ENCODE measurements around the gene PPP1R3G.

The PPP1R3G gene

GRCh38 chr6:5081182-5081581 is 4.0 kb upstream of the PPP1R3G start:
- TF ChIP-seq ZFX (IDR thresholded peaks at IDR 0.05) (no peak), CTCF (conservative IDR thresholded peaks at IDR 0.05) (no peak)
- no peak overlapping the region for H3K27ac ChIP-seq

- TF ChIP-seq ZFX (IDR thresholded peaks at IDR 0.05), result no peak
- TF ChIP-seq CTCF (conservative IDR thresholded peaks at IDR 0.05), result no peak
- no peak overlapping the region for H3K27ac ChIP-seq
Observed at GRCh38 chr6:5081955-5082354, 3.2 kb upstream of the PPP1R3G start.

GRCh38 chr6:5082487-5083306 is 2.4 kb upstream of the PPP1R3G start:
- TF ChIP-seq CTCF (conservative IDR thresholded peaks at IDR 0.05), result no peak
- no peak for TF ChIP-seq ZFX (IDR thresholded peaks at IDR 0.05)
- no peak overlapping the region for H3K27ac ChIP-seq

GRCh38 chr6:5083307-5083583 is 1.9 kb upstream of the PPP1R3G start:
- H3K27ac ChIP-seq, result no peak overlapping the region
- no peak for TF ChIP-seq ZFX (IDR thresholded peaks at IDR 0.05)
- no peak for TF ChIP-seq CTCF (conservative IDR thresholded peaks at IDR 0.05)

GRCh38 chr6:5083813-5084359 is 1.3 kb upstream of the PPP1R3G start:
- no peak overlapping the region for H3K27ac ChIP-seq
- no peak for TF ChIP-seq CTCF (conservative IDR thresholded peaks at IDR 0.05)
- no peak for TF ChIP-seq ZFX (IDR thresholded peaks at IDR 0.05)

- H3K27ac ChIP-seq, result no peak overlapping the region
- no peak for TF ChIP-seq ZFX (IDR thresholded peaks at IDR 0.05)
- no peak for TF ChIP-seq CTCF (conservative IDR thresholded peaks at IDR 0.05)
Observed at GRCh38 chr6:5084360-5084780, 771 bp upstream of the PPP1R3G start.

GRCh38 chr6:5085648-5086293 is 630 bp downstream of the PPP1R3G start:
- no peak for TF ChIP-seq CTCF (conservative IDR thresholded peaks at IDR 0.05)
- no peak for TF ChIP-seq ZFX (IDR thresholded peaks at IDR 0.05)
- H3K27ac ChIP-seq, result no peak overlapping the region

All from C4-2B (cell line).